WTC11 (cell line): ENCODE measurements around the gene KDM5A. TPM values are rescaled to one million over a fixed set of nuclear protein-coding genes. Genes with fewer than 3 reads are reported as not detected.

Experiments used
- ATAC-seq: fragments of 200-7000 bp; cut with Tn5 transposase; 2 replicates; pipeline ENCODE4 v1.10.0; 2021; ENCODE audit warnings: mild to moderate bottlenecking, moderate library complexity
- CTCF ChIA-PET: fragments of 300-600 bp; sonication (Branson Sonifier 250); formaldehyde crosslinking; loops from one replicate; lab custom pipeline; 2021; ENCODE audit warnings: antibody characterized with exemption; lab: Charles Lee
- POLR2A ChIA-PET: fragments of 350-600 bp; sonication (Branson Sonifier 250); formaldehyde crosslinking; loops from one replicate; lab custom pipeline; 2021; ENCODE audit warnings: antibody characterized with exemption; lab: Charles Lee
- DNase-seq: peaks from one replicate; pipeline ENCODE4 v3.0.0; 2021; ENCODE audit warnings: low spot score
- H3K27ac Mint-ChIP-seq: 2 replicates; pipeline ENCODE4 v1.8.0; 2021; ENCODE audit warnings: mixed read lengths
- H3K27me3 Mint-ChIP-seq: 2 replicates; pipeline ENCODE4 v1.8.0; 2021; ENCODE audit warnings: low read depth, mild to moderate bottlenecking, moderate library complexity, mixed read lengths
- H3K36me3 Mint-ChIP-seq: 2 replicates; pipeline ENCODE4 v1.8.0; 2021; ENCODE audit warnings: mixed read lengths
- H3K4me1 Mint-ChIP-seq: 2 replicates; pipeline ENCODE4 v1.8.0; 2022; ENCODE audit warnings: mixed read lengths
- H3K4me3 Mint-ChIP-seq: 2 replicates; pipeline ENCODE4 v1.8.0; 2021; ENCODE audit warnings: mild to moderate bottlenecking, moderate library complexity, mixed read lengths
- H3K9me3 Mint-ChIP-seq: 2 replicates; pipeline ENCODE4 v1.8.0; 2021; ENCODE audit warnings: mixed read lengths
- ATF1 ChIP-seq: sonication (generic); formaldehyde crosslinking; IDR thresholded peaks from 2 replicates; pipeline ENCODE4 v1.8.1; 2023; ENCODE audit warnings: mild to moderate bottlenecking, moderate library complexity, missing genetic modification reagents
- ATF3 ChIP-seq: sonication (generic); formaldehyde crosslinking; conservative IDR thresholded peaks from 2 replicates; pipeline ENCODE4 v1.8.1; 2022; ENCODE audit warnings: mild to moderate bottlenecking, missing genetic modification reagents
- CTCF ChIP-seq: fragments of 200-600 bp; IDR thresholded peaks from 2 replicates; pipeline ENCODE4 v1.8.0; 2022; ENCODE audit warnings: antibody characterized with exemption
- FOXP1 ChIP-seq: sonication (generic); formaldehyde crosslinking; IDR thresholded peaks from 2 replicates; pipeline ENCODE4 v1.8.0; 2022; ENCODE audit warnings: missing genetic modification reagents, mild to moderate bottlenecking, moderate library complexity, borderline replicate concordance
- HMGA2 ChIP-seq: fragments of 250-450 bp; sonication (Bioruptor Pico); IDR thresholded peaks from 2 replicates; pipeline ENCODE4 v1.4.0; 2021; ENCODE audit warnings: mild to moderate bottlenecking, moderate library complexity
- IRF2 ChIP-seq: sonication (generic); formaldehyde crosslinking; IDR thresholded peaks from 2 replicates; pipeline ENCODE4 v1.8.0; 2022; ENCODE audit warnings: low read depth, missing genetic modification reagents, borderline replicate concordance
- MLX ChIP-seq: sonication (generic); formaldehyde crosslinking; IDR thresholded peaks from 2 replicates; pipeline ENCODE4 v1.8.1; 2023; ENCODE audit warnings: mild to moderate bottlenecking, missing genetic modification reagents, moderate library complexity
- MYBL2 ChIP-seq: sonication (generic); formaldehyde crosslinking; IDR thresholded peaks from 2 replicates; pipeline ENCODE4 v1.8.1; 2023; ENCODE audit warnings: mild to moderate bottlenecking, moderate library complexity, missing genetic modification reagents
- PRDM15 ChIP-seq: sonication (generic); formaldehyde crosslinking; IDR thresholded peaks from 2 replicates; pipeline ENCODE4 v1.8.0; 2022; ENCODE audit warnings: missing genetic modification reagents
- SOX15 ChIP-seq: fragments of 250-450 bp; sonication (Bioruptor Pico); IDR thresholded peaks from 2 replicates; pipeline ENCODE4 v1.9.0; 2021; ENCODE audit warnings: mild to moderate bottlenecking
- ZBTB43 ChIP-seq: sonication (generic); formaldehyde crosslinking; IDR thresholded peaks from 2 replicates; pipeline ENCODE4 v1.8.1; 2023; ENCODE audit warnings: mild to moderate bottlenecking, missing genetic modification reagents
- ZNF219 ChIP-seq: sonication (generic); formaldehyde crosslinking; IDR thresholded peaks from 2 replicates; pipeline ENCODE4 v1.8.0; 2023; ENCODE audit warnings: missing genetic modification reagents, mild to moderate bottlenecking, borderline replicate concordance
- ZNF396 ChIP-seq: fragments of 250-450 bp; sonication (Bioruptor Pico); IDR thresholded peaks from 2 replicates; pipeline ENCODE4 v1.8.0; 2021; ENCODE audit warnings: mild to moderate bottlenecking, moderate library complexity, borderline replicate concordance
- ZNF425 ChIP-seq: fragments of 250-450 bp; sonication (Bioruptor Pico); conservative IDR thresholded peaks from 2 replicates; pipeline ENCODE4 v1.9.0; 2021; ENCODE audit warnings: mild to moderate bottlenecking
- ZNF512 ChIP-seq: sonication (generic); formaldehyde crosslinking; IDR thresholded peaks from 2 replicates; pipeline ENCODE4 v1.8.1; 2022; ENCODE audit warnings: missing genetic modification reagents, borderline replicate concordance
- ZSCAN18 ChIP-seq: fragments of 250-450 bp; sonication (Bioruptor Pico); IDR thresholded peaks from 2 replicates; pipeline ENCODE4 v2.1.2; 2022; ENCODE audit warnings: mild to moderate bottlenecking, moderate library complexity
- total RNA-seq: library from RNA; stranded (reverse); gene quantifications from 3 replicates; pipeline ENCODE4 v1.2.3, GENCODE V29; 2021

Gene KDM5A
- total RNA-seq, 1 experiment from 2014 or later = 57.6 TPM

- POLR2A ChIA-PET = no interaction called here
- DNase-seq (no peak), ATAC-seq (no peak)
- CTCF ChIA-PET = no interaction called here
- Mint-ChIP-seq H3K27ac (no peak overlapping the region), H3K27me3 (no peaks in the 10 kb centered on the region), H3K36me3 (no peaks in the 10 kb centered on the region), H3K4me3 (no peak overlapping the region), H3K9me3 (peaks cover 6% of the 10 kb centered on the region; the same call in 1 of the 2 replicates), H3K4me1 (no peaks in the 10 kb centered on the region)
- TF ChIP-seq ZNF396 (CRISPR knock-in tag) = no peak
- TF ChIP-seq MYBL2 (CRISPR knock-in tag) = no peak
- TF ChIP-seq CTCF = no peak
- no peak for TF ChIP-seq HMGA2 (CRISPR knock-in tag)
- no peak for TF ChIP-seq ATF3 (CRISPR knock-in tag)
- no peak for TF ChIP-seq ZNF219 (CRISPR knock-in tag)
- no peak for TF ChIP-seq IRF2 (CRISPR knock-in tag)
- no peak for TF ChIP-seq ZNF512
- TF ChIP-seq MLX = no peak
- TF ChIP-seq ZSCAN18 (CRISPR knock-in tag) = no peak
- TF ChIP-seq SOX15 (CRISPR knock-in tag) = no peak
- no peak for TF ChIP-seq PRDM15 (CRISPR knock-in tag)
- TF ChIP-seq ATF1 = no peak
- no peak for TF ChIP-seq ZNF425 (CRISPR knock-in tag)
- no peak for TF ChIP-seq FOXP1 (CRISPR knock-in tag)
- no peak for TF ChIP-seq ZBTB43 (CRISPR knock-in tag)
Measured at GRCh38 chr12:273382-273781, 115.7 kb downstream of the KDM5A start.
